ENCODE data around the gene TTC21A.

DNA sequence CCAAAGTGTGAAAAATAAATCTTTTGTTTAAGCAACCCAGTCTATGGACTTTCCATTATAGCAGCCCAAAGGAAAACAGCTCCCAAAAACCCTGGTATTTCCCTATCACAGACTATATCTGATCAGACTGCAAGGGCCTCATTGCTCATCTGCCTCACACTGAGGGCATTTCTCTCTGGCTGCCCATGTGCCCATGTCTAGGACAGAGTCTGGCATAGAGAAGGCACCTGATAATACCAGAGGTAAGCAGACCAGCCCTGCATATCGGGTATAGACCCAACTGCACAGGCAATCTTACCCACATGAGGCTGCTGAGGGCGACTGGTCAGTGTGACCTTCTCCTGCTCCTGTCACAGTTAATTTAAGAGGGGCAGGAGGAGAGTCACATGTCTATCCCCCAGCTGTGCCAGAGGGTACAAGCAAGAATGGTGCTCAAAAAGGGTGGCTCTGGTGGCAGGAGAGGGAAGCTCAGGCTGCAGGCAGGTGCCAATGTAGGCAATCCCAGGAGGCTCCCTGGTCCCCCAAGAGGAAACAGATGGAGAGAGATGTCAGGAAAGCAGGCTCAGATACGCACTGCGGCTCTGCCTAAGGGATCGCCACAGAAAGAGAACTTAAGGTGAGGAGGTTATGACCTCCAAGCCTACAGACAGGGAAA is 42.8 kb downstream of the TTC21A start:
- TF ChIP-seq, protein P1, sequence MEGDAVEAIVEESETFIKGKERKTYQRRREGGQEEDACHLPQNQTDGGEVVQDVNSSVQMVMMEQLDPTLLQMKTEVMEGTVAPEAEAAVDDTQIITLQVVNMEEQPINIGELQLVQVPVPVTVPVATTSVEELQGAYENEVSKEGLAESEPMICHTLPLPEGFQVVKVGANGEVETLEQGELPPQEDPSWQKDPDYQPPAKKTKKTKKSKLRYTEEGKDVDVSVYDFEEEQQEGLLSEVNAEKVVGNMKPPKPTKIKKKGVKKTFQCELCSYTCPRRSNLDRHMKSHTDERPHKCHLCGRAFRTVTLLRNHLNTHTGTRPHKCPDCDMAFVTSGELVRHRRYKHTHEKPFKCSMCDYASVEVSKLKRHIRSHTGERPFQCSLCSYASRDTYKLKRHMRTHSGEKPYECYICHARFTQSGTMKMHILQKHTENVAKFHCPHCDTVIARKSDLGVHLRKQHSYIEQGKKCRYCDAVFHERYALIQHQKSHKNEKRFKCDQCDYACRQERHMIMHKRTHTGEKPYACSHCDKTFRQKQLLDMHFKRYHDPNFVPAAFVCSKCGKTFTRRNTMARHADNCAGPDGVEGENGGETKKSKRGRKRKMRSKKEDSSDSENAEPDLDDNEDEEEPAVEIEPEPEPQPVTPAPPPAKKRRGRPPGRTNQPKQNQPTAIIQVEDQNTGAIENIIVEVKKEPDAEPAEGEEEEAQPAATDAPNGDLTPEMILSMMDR (IDR thresholded peaks at IDR 0.05; ENCODE audit: poor library complexity), result no peak
- TF ChIP-seq EZH2 (IDR thresholded peaks at IDR 0.05; ENCODE audit: borderline replicate concordance) (no peak), EZH2phosphoT487 (IDR thresholded peaks at IDR 0.05; ENCODE audit: low read depth, severe bottlenecking, unreplicated experiment) (no peak)

Data from hepatocyte (in vitro differentiated cells).